ENCODE results near the gene LRRC8E.

DNA sequence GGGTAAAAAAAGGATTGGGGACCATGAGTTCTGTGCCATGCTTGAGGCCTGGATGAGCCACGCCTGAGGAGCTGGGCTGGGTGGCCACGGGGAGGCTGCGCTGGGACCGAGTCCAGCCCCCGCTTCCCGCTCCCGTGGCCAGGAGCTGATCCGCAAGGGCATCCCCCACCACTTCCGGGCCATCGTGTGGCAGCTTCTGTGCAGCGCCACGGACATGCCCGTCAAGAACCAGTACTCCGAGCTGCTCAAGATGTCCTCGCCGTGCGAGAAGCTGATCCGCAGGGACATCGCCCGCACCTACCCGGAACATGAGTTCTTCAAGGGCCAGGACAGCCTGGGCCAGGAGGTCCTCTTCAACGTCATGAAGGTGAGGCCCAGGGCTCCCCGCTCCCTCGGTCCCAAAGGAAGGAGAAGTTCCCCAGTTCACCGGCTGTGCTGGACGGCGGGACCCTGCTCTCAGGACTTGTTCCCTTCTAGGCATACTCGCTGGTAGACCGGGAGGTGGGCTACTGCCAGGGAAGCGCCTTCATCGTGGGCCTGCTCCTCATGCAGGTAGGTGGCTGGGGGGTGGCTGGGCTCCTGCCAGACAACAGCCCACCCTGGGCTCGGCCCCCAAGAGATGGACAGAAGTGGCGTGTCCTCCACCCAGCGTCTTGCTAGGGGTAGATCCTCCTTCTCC lies 39.4 kb upstream of the LRRC8E start:
- TF ChIP-seq POLR2AphosphoS5 (IDR thresholded peaks at IDR 0.05) (no peak), CTCF (IDR thresholded peaks at IDR 0.05) (no peak), EP300 (IDR thresholded peaks at IDR 0.05) (no peak)

All from stomach (tissue), 4 donors.